Subcutaneous abdominal adipose tissue (tissue), 5 donors: ENCODE results near the gene TNIK.

Experiments
- H3K27ac ChIP-seq: one replicate; pipeline ENCODE4 v1.7.0; 2013; ENCODE audit warnings: low read depth, mild to moderate bottlenecking, inconsistent platforms, low read length, moderate library complexity
- H3K27me3 ChIP-seq, 5 donors: one replicate each; pipeline ENCODE4 v1.7.0; 2013; ENCODE audit warnings: low read length in 5 of 5, inconsistent platforms in 1 of 5; ENCODE audit not compliant: control insufficient read depth in 5 of 5, insufficient read depth in 4 of 5
- H3K36me3 ChIP-seq, 5 donors: one replicate each; pipeline ENCODE4 v1.7.0; 2013; ENCODE audit warnings: low read length in 5 of 5; ENCODE audit not compliant: control insufficient read depth in 5 of 5, insufficient read depth in 5 of 5
- H3K4me1 ChIP-seq, 5 donors: one replicate each; pipeline ENCODE4 v1.7.0; 2013; ENCODE audit warnings: low read length in 5 of 5, mild to moderate bottlenecking in 3 of 5, moderate library complexity in 1 of 5; ENCODE audit not compliant: control insufficient read depth in 5 of 5, insufficient read depth in 5 of 5
- H3K4me3 ChIP-seq, 5 donors: one replicate each; pipeline ENCODE4 v1.7.0; 2013; ENCODE audit warnings: low read length in 5 of 5, low read depth in 1 of 5
- H3K9ac ChIP-seq, 5 donors: one replicate each; pipeline ENCODE4 v1.7.0; 2013; ENCODE audit warnings: low read length in 5 of 5, mild to moderate bottlenecking in 4 of 5, moderate library complexity in 3 of 5
- H3K9me3 ChIP-seq, 5 donors: one replicate each; pipeline ENCODE4 v1.7.0; 2013; ENCODE audit warnings: low read length in 5 of 5; ENCODE audit not compliant: control insufficient read depth in 5 of 5
- donor health status: healthy.
- donor health status: healthy.
- donor health status: healthy.
- donor health status: healthy.
- donor health status: healthy.

The TNIK gene

GRCh38 chr3:171472552-171472951 lies 12.3 kb upstream of the TNIK start:
- Histone ChIP-seq H3K36me3 (no peaks in the 10 kb centered on the region), H3K27me3 (no peaks in the 10 kb centered on the region), H3K4me3 (no peak overlapping the region)

GRCh38 chr3:171470714-171471227 lies 10.6 kb upstream of the TNIK start:
- H3K4me3 ChIP-seq = no peak overlapping the region
- H3K27ac ChIP-seq = no peak overlapping the region
- H3K27me3 ChIP-seq = no peaks in the 10 kb centered on the region
- no peak overlapping the region for H3K9ac ChIP-seq
- H3K36me3 ChIP-seq = no peaks in the 10 kb centered on the region
- H3K4me1 ChIP-seq = no peaks in the 10 kb centered on the region
- H3K9me3 ChIP-seq = no peaks in the 10 kb centered on the region

More at GRCh38 chr3:171472552-171472951, 12.3 kb upstream of the TNIK start:
- H3K9me3 ChIP-seq = no peaks in the 10 kb centered on the region
- no peaks in the 10 kb centered on the region for H3K4me1 ChIP-seq
- no peak overlapping the region for H3K27ac ChIP-seq
- no peak overlapping the region for H3K9ac ChIP-seq

- no peak overlapping the region for H3K4me3 ChIP-seq
- H3K9ac ChIP-seq = no peak overlapping the region
- H3K27me3 ChIP-seq = peaks cover 0 to 2% (median 0%) of the 10 kb centered on the region in 5 donors
- H3K4me1 ChIP-seq = no peaks in the 10 kb centered on the region
- no peak overlapping the region for H3K27ac ChIP-seq
- H3K9me3 ChIP-seq = no peaks in the 10 kb centered on the region
- no peaks in the 10 kb centered on the region for H3K36me3 ChIP-seq
Measured at GRCh38 chr3:171469376-171469775, 9.2 kb upstream of the TNIK start.

DNA sequence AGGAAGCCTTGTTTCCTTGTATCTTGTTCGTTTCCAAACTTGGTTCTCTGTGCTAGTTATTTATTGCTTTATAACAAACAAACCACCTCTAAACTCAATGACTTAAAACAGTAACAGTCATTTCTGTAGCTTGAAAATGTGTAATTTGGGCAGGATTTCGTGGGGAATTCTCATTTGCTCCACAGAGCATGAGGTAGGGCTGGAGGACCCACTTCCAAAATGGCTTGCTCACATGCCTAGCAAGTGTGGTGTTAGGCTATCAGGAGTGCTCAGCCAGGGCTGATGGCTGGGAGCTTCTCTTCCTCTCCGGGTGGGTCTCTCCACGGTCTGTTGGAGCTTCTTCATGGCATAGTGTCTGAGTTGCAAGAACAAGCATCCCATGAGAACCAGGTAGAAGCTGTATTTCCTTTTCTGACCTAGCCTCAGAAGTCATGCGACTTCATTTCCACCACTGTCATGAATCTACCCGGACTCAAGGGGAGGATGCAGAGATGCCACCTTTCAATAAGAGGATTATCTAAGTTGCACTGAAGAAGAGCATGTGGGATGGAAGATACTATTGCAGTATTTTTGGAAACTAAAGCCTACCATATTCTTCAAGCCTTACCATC lies 8.2 kb upstream of the TNIK start:
- Histone ChIP-seq H3K27me3 (peaks cover 0 to 2% (median 0%) of the 10 kb centered on the region in 5 donors), H3K27ac (no peak overlapping the region), H3K9me3 (no peaks in the 10 kb centered on the region), H3K4me1 (no peaks in the 10 kb centered on the region), H3K9ac (no peak overlapping the region), H3K4me3 (no peak overlapping the region), H3K36me3 (no peaks in the 10 kb centered on the region)

DNA sequence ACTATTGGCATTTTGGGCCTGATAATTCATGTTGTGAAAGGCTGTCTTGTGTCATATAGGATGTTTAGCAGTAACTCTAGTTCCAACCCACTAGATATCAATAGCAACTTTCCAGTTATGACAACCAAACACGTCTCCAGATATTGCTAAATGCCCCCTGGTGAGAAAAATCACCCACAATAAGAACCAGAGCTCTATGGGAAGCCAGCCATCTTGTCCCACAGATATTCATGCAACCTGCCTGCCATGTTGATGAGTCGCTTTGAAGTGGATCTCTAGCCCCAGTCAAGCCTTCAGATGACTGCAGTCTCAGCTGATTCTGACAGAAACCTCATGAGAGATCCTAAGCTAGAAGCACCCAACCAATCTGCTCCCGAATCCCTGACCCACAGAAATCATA lies 5.6 kb upstream of the TNIK start:
- no peaks in the 10 kb centered on the region for H3K9me3 ChIP-seq
- peaks cover 3 to 9% (median 9%) of the 10 kb centered on the region in 5 donors for H3K4me1 ChIP-seq
- no peak overlapping the region for H3K9ac ChIP-seq
- no peaks in the 10 kb centered on the region for H3K36me3 ChIP-seq
- H3K27ac ChIP-seq = no peak overlapping the region
- H3K4me3 ChIP-seq = no peak overlapping the region
- H3K27me3 ChIP-seq = peaks cover 0 to 10% (median 2%) of the 10 kb centered on the region in 5 donors

- H3K9me3 ChIP-seq = no peaks in the 10 kb centered on the region
- no peak overlapping the region for H3K4me3 ChIP-seq
- no peaks in the 10 kb centered on the region for H3K36me3 ChIP-seq
- no peak overlapping the region for H3K9ac ChIP-seq
- H3K27ac ChIP-seq = no peak overlapping the region
- H3K4me1 ChIP-seq = peaks cover 3 to 19% (median 18%) of the 10 kb centered on the region in 5 donors
- peaks cover 0 to 10% (median 2%) of the 10 kb centered on the region in 5 donors for H3K27me3 ChIP-seq
Measured at GRCh38 chr3:171464462-171464861, 4.3 kb upstream of the TNIK start.

DNA sequence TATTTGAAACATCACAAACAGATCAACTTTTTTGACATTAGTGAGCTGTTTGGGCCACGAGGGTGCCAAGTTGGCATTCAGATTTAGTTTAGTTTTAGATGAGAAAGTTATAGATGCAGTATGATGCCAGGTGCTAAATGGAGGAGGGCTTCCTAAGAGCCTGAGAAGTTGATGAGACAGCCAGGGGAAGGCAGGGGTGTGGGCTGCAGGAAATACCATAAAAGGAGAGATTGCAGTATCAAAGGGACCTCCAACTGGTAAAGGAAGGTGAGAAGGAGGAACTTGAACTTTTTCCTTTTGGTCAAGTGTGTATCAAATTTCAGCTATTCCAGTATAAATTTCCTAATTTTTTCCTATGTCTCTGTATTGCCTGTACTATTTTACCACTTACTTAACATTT lies 2.0 kb upstream of the TNIK start:
- peaks cover 0 to 10% (median 2%) of the 10 kb centered on the region in 5 donors for H3K27me3 ChIP-seq
- peaks cover 7 to 38% (median 32%) of the 10 kb centered on the region in 5 donors for H3K4me1 ChIP-seq
- H3K4me3 ChIP-seq = no peak overlapping the region
- H3K27ac ChIP-seq = no peak overlapping the region
- no peak overlapping the region for H3K9ac ChIP-seq
- no peaks in the 10 kb centered on the region for H3K9me3 ChIP-seq
- H3K36me3 ChIP-seq = no peaks in the 10 kb centered on the region

DNA sequence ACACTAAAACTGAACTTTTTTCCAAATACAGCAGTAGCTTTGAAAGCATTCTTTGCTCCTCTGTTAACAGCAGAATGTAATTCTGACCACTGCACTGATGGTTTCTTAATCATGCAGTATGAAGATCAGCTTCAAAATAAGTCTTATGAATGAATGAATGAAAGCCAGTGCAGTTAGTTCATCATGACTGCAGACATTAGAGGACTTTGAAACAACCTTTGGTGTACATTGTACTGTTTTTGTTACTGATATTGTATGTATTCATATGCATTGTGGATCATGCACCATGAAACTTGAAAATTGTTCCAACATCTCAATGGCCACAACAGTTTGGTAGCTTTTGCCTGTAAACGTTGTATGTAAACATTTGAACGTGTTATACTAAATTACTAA lies 1.3 kb upstream of the TNIK start:
- H3K4me3 ChIP-seq = peak overlapping the region; percentile 77 to 87 (median 83)
- H3K9me3 ChIP-seq = no peaks in the 10 kb centered on the region
- no peak overlapping the region for H3K27ac ChIP-seq
- peaks cover 7 to 39% (median 32%) of the 10 kb centered on the region in 5 donors for H3K4me1 ChIP-seq
- no peak overlapping the region for H3K9ac ChIP-seq
- H3K27me3 ChIP-seq = peaks cover 0 to 10% (median 2%) of the 10 kb centered on the region in 5 donors
- H3K36me3 ChIP-seq = no peaks in the 10 kb centered on the region

- Histone ChIP-seq H3K36me3 (no peaks in the 10 kb centered on the region), H3K4me1 (peaks cover 7 to 39% (median 32%) of the 10 kb centered on the region in 5 donors), H3K27me3 (peaks cover 0 to 10% (median 2%) of the 10 kb centered on the region in 5 donors), H3K4me3 (peak overlapping the region; percentile 77 to 87 (median 83)), H3K27ac (no peak overlapping the region), H3K9ac (peak overlapping the region in 4 of 5 donors; percentile 8 to 65 (median 42)), H3K9me3 (no peaks in the 10 kb centered on the region)
Measured at GRCh38 chr3:171460725-171461524, 720 bp upstream of the TNIK start.
